ENCODE results near the gene AGBL5.

AGBL5 gene

GRCh38 chr2:27032495-27033252 lies 18.8 kb upstream of the AGBL5 start, which contains the start of gene TMEM214:
TMEM214 (plus strand) TSS chr2:27032965; CDS start chr2:27033016, 51 bp downstream.
- Histone ChIP-seq H3K4me3 (ENCODE audit: low read length in 2 of 2) (peak within 1 kb of the TSS; percentile 87 to 94), H2AK5ac (ENCODE audit: low read depth, low read length) (peak within 1 kb of the TSS; percentile 64), H3K27ac (replicated peaks; ENCODE audit: low read length) (no peak within 1 kb of the TSS), H3K4ac (ENCODE audit: low read length) (no peak within 1 kb of the TSS), H2BK12ac (ENCODE audit: low read length) (peak within 1 kb of the TSS; percentile 26), H3K4me2 (ENCODE audit: insufficient read depth, low read length, poor library complexity, severe bottlenecking) (peak within 1 kb of the TSS; percentile 85), H2BK5ac (ENCODE audit: low read length) (peak within 1 kb of the TSS; percentile 27), H3K14ac (ENCODE audit: low read length) (no peak within 1 kb of the TSS), H3K4me1 (ENCODE audit: control insufficient read depth in 2 of 2, insufficient read depth in 1 of 2, low read depth in 1 of 2, low read length in 2 of 2) (peaks cover 4 to 5% of the 10 kb centered on the region in 2 donors), H3K9ac (ENCODE audit: low read depth, low read length, poor library complexity) (peak within 1 kb of the TSS; percentile 93), H3K18ac (ENCODE audit: low read length) (peak within 1 kb of the TSS; percentile 83), H3K79me1 (ENCODE audit: low read depth, low read length) (no peaks in the 10 kb centered on the region), H2AFZ (ENCODE audit: low read length) (peak within 1 kb of the TSS; percentile 95), H3K27me3 (ENCODE audit: control insufficient read depth in 3 of 3, insufficient read depth in 3 of 3, low read depth in 1 of 3, low read length in 3 of 3) (no peaks in the 10 kb centered on the region), H4K91ac (ENCODE audit: low read depth, low read length, poor library complexity) (no peak within 1 kb of the TSS), H3K23ac (ENCODE audit: low read depth, low read length, poor library complexity) (peak within 1 kb of the TSS; percentile 60), H4K8ac (ENCODE audit: low read depth, low read length) (peak within 1 kb of the TSS; percentile 43), H3K9me3 (replicated peaks in 1 of 2; ENCODE audit: control insufficient read depth in 2 of 2, insufficient read depth in 1 of 2, low read depth in 1 of 2, low read length in 2 of 2) (no peaks in the 10 kb centered on the region), H3K36me3 (replicated peaks in 1 of 2; ENCODE audit: control insufficient read depth in 2 of 2, insufficient read depth in 2 of 2, low read length in 2 of 2) (peaks cover 27 to 61% of the 10 kb centered on the region in 2 donors), H2BK120ac (ENCODE audit: low read depth, low read length) (peak within 1 kb of the TSS; percentile 53), H2BK15ac (ENCODE audit: low read length) (no peak within 1 kb of the TSS)
- peak; percentile 74 for DNase-seq (ENCODE audit: low spot score)
- WGBS, 2 donors (ENCODE audit: extremely low coverage in 2 of 2, insufficient read length in 2 of 2, insufficient replicate concordance in 1 of 2), result no CpG with 5 or more reads among the region's 76 CpGs

GRCh38 chr2:27033253-27033852 lies 18.1 kb upstream of the AGBL5 start:
- peak overlapping the region; percentile 27 for H2BK5ac ChIP-seq (ENCODE audit: low read length)
- H3K36me3 ChIP-seq (replicated peaks in 1 of 2; ENCODE audit: control insufficient read depth in 2 of 2, insufficient read depth in 2 of 2, low read length in 2 of 2), result peaks cover 28 to 63% of the 10 kb centered on the region in 2 donors
- H2AFZ ChIP-seq (ENCODE audit: low read length), result peak overlapping the region; percentile 95
- WGBS, 2 donors (ENCODE audit: extremely low coverage in 2 of 2, insufficient read length in 2 of 2, insufficient replicate concordance in 1 of 2), result no CpG with 5 or more reads among the region's 11 CpGs
- H3K4me1 ChIP-seq (ENCODE audit: control insufficient read depth in 2 of 2, insufficient read depth in 1 of 2, low read depth in 1 of 2, low read length in 2 of 2), result peaks cover 4 to 5% of the 10 kb centered on the region in 2 donors
- peak overlapping the region; percentile 64 for H2AK5ac ChIP-seq (ENCODE audit: low read depth, low read length)
- no peak for DNase-seq (ENCODE audit: low spot score)
- H4K8ac ChIP-seq (ENCODE audit: low read depth, low read length), result peak overlapping the region; percentile 43
- no peaks in the 10 kb centered on the region for H3K79me1 ChIP-seq (ENCODE audit: low read depth, low read length)
- no peak overlapping the region for H3K14ac ChIP-seq (ENCODE audit: low read length)
- H2BK15ac ChIP-seq (ENCODE audit: low read length), result no peak overlapping the region
- no peaks in the 10 kb centered on the region for H3K9me3 ChIP-seq (replicated peaks in 1 of 2; ENCODE audit: control insufficient read depth in 2 of 2, insufficient read depth in 1 of 2, low read depth in 1 of 2, low read length in 2 of 2)
- no peaks in the 10 kb centered on the region for H3K27me3 ChIP-seq (ENCODE audit: control insufficient read depth in 3 of 3, insufficient read depth in 3 of 3, low read depth in 1 of 3, low read length in 3 of 3)
- peak overlapping the region; percentile 93 for H3K9ac ChIP-seq (ENCODE audit: low read depth, low read length, poor library complexity)
- H3K4ac ChIP-seq (ENCODE audit: low read length), result no peak overlapping the region
- peak overlapping the region; percentile 87 to 94 for H3K4me3 ChIP-seq (ENCODE audit: low read length in 2 of 2)
- peak overlapping the region; percentile 60 for H3K23ac ChIP-seq (ENCODE audit: low read depth, low read length, poor library complexity)
- H2BK120ac ChIP-seq (ENCODE audit: low read depth, low read length), result peak overlapping the region; percentile 53
- H3K4me2 ChIP-seq (ENCODE audit: insufficient read depth, low read length, poor library complexity, severe bottlenecking), result peak overlapping the region; percentile 85
- H2BK12ac ChIP-seq (ENCODE audit: low read length), result no peak overlapping the region
- peak overlapping the region; percentile 58 for H3K18ac ChIP-seq (ENCODE audit: low read length)
- H3K27ac ChIP-seq (replicated peaks; ENCODE audit: low read length), result no peak overlapping the region
- no peak overlapping the region for H4K91ac ChIP-seq (ENCODE audit: low read depth, low read length, poor library complexity)

- Histone ChIP-seq H2BK5ac (ENCODE audit: low read length) (no peak overlapping the region), H3K4me3 (ENCODE audit: low read length in 2 of 2) (no peak overlapping the region), H3K23ac (ENCODE audit: low read depth, low read length, poor library complexity) (no peak overlapping the region), H2AFZ (ENCODE audit: low read length) (no peak overlapping the region), H3K4ac (ENCODE audit: low read length) (no peak overlapping the region), H3K79me1 (ENCODE audit: low read depth, low read length) (no peaks in the 10 kb centered on the region), H3K9me3 (replicated peaks in 1 of 2; ENCODE audit: control insufficient read depth in 2 of 2, insufficient read depth in 1 of 2, low read depth in 1 of 2, low read length in 2 of 2) (no peaks in the 10 kb centered on the region), H3K27me3 (ENCODE audit: control insufficient read depth in 3 of 3, insufficient read depth in 3 of 3, low read depth in 1 of 3, low read length in 3 of 3) (no peaks in the 10 kb centered on the region), H2BK120ac (ENCODE audit: low read depth, low read length) (no peak overlapping the region), H2BK15ac (ENCODE audit: low read length) (no peak overlapping the region), H3K36me3 (replicated peaks in 1 of 2; ENCODE audit: control insufficient read depth in 2 of 2, insufficient read depth in 2 of 2, low read length in 2 of 2) (peaks cover 52 to 78% of the 10 kb centered on the region in 2 donors), H4K8ac (ENCODE audit: low read depth, low read length) (no peak overlapping the region), H3K9ac (ENCODE audit: low read depth, low read length, poor library complexity) (no peak overlapping the region), H3K14ac (ENCODE audit: low read length) (no peak overlapping the region), H2AK5ac (ENCODE audit: low read depth, low read length) (no peak overlapping the region), H3K18ac (ENCODE audit: low read length) (no peak overlapping the region), H4K91ac (ENCODE audit: low read depth, low read length, poor library complexity) (no peak overlapping the region), H3K27ac (replicated peaks; ENCODE audit: low read length) (no peak overlapping the region), H3K4me1 (ENCODE audit: control insufficient read depth in 2 of 2, insufficient read depth in 1 of 2, low read depth in 1 of 2, low read length in 2 of 2) (peaks cover 4 to 5% of the 10 kb centered on the region in 2 donors), H3K4me2 (ENCODE audit: insufficient read depth, low read length, poor library complexity, severe bottlenecking) (no peak overlapping the region), H2BK12ac (ENCODE audit: low read length) (no peak overlapping the region)
- WGBS, 2 donors (ENCODE audit: extremely low coverage in 2 of 2, insufficient read length in 2 of 2, insufficient replicate concordance in 1 of 2), result no CpG with 5 or more reads among the region's 6 CpGs
- no peak for DNase-seq (ENCODE audit: low spot score)
Measured at GRCh38 chr2:27038012-27038411, 13.5 kb upstream of the AGBL5 start.

- Histone ChIP-seq H3K4ac (ENCODE audit: low read length) (no peak overlapping the region), H3K14ac (ENCODE audit: low read length) (no peak overlapping the region), H2BK5ac (ENCODE audit: low read length) (no peak overlapping the region), H3K4me3 (ENCODE audit: low read length in 2 of 2) (no peak overlapping the region), H3K36me3 (replicated peaks in 1 of 2; ENCODE audit: control insufficient read depth in 2 of 2, insufficient read depth in 2 of 2, low read length in 2 of 2) (peaks cover 52 to 78% of the 10 kb centered on the region in 2 donors), H2AK5ac (ENCODE audit: low read depth, low read length) (no peak overlapping the region), H2BK12ac (ENCODE audit: low read length) (no peak overlapping the region), H3K9me3 (replicated peaks in 1 of 2; ENCODE audit: control insufficient read depth in 2 of 2, insufficient read depth in 1 of 2, low read depth in 1 of 2, low read length in 2 of 2) (no peaks in the 10 kb centered on the region), H3K9ac (ENCODE audit: low read depth, low read length, poor library complexity) (peak overlapping the region; percentile 26), H2BK120ac (ENCODE audit: low read depth, low read length) (no peak overlapping the region), H4K91ac (ENCODE audit: low read depth, low read length, poor library complexity) (no peak overlapping the region), H4K8ac (ENCODE audit: low read depth, low read length) (no peak overlapping the region), H3K4me2 (ENCODE audit: insufficient read depth, low read length, poor library complexity, severe bottlenecking) (no peak overlapping the region), H3K79me1 (ENCODE audit: low read depth, low read length) (no peaks in the 10 kb centered on the region), H3K27me3 (ENCODE audit: control insufficient read depth in 3 of 3, insufficient read depth in 3 of 3, low read depth in 1 of 3, low read length in 3 of 3) (no peaks in the 10 kb centered on the region), H3K27ac (replicated peaks; ENCODE audit: low read length) (no peak overlapping the region), H3K23ac (ENCODE audit: low read depth, low read length, poor library complexity) (peak overlapping the region; percentile 13), H3K4me1 (ENCODE audit: control insufficient read depth in 2 of 2, insufficient read depth in 1 of 2, low read depth in 1 of 2, low read length in 2 of 2) (peaks cover 0 to 1% of the 10 kb centered on the region in 2 donors), H2AFZ (ENCODE audit: low read length) (no peak overlapping the region), H2BK15ac (ENCODE audit: low read length) (no peak overlapping the region), H3K18ac (ENCODE audit: low read length) (no peak overlapping the region)
- DNase-seq (ENCODE audit: low spot score), result no peak
- WGBS, 2 donors (ENCODE audit: extremely low coverage in 2 of 2, insufficient read length in 2 of 2, insufficient replicate concordance in 1 of 2), result no CpG with 5 or more reads among the region's 17 CpGs
Measured at GRCh38 chr2:27038631-27039339, 12.7 kb upstream of the AGBL5 start.

All from neuronal stem cell (in vitro differentiated cells).